IPS DF 19.7 (cell line): Measurements from ENCODE around the gene OR4S2.

Experiments
- DNase-seq: peaks from one replicate; pipeline ENCODE4 v3.0.0-alpha.2; 2013; ENCODE audit warnings: low read depth, low spot score

Gene OR4S2

GRCh38 chr11:55648027-55648426 lies at the start of gene OR4S2:
Gene OR4S2 (plus strand): TSS chr11:55648327. CDS start chr11:55650904, 2,577 bp downstream.
- no peak for DNase-seq

GRCh38 chr11:55607545-55607944 lies 40.6 kb upstream of the OR4S2 start, which contains the start of gene OR4C11:
Gene OR4C11 (minus strand): TSS chr11:55607645. CDS start chr11:55604373, 3,272 bp downstream.
- no peak for DNase-seq

- no peak for DNase-seq
Measured at GRCh38 chr11:55624531-55624930, 23.6 kb upstream of the OR4S2 start.

- DNase-seq: no peak
Measured at GRCh38 chr11:55634813-55635212, 13.3 kb upstream of the OR4S2 start, which contains the start of gene OR4P4. Gene OR4P4 (plus strand): TSS chr11:55635113.

DNA sequence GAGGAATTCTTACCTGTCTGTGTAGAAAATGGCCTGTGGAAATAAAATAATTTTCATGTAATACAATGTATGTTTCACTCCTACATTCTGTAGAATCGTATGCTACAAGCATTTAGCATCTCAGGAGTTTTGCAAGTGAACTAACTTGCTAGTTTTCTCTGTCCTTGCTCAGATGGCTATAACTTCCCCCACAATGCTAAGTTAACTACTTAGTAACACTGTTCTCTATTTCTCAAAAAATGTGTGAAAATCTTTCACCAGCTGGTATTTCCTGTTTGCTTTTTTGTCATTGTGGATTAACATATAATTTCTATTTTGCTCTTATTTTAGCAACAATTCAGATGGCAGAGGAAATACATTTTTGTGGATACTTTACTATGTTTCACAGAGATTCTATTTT lies 4.4 kb downstream of the OR4S2 start:
- DNase-seq: no peak

DNA sequence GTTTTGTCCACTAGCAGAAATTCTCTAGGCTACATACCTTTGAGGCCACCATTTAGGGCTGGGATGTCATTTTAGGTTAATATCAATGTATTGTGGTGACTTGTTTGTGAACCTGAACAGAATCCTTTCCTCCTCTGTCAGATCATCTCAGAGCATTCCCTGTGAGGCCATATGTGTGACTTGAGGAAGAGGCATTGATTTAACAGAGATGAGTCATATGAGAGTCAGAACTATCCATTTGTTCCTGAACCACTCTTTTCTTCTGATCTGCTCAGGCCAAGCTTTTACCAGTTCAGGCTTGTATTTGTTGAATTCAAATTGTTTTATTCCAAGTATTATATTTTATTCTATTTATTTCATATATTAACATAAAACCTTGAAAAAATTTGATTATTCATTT lies 7.0 kb downstream of the OR4S2 start:
- DNase-seq: no peak

GRCh38 chr11:55658031-55658573 lies 10.0 kb downstream of the OR4S2 start:
- DNase-seq: no peak

DNA sequence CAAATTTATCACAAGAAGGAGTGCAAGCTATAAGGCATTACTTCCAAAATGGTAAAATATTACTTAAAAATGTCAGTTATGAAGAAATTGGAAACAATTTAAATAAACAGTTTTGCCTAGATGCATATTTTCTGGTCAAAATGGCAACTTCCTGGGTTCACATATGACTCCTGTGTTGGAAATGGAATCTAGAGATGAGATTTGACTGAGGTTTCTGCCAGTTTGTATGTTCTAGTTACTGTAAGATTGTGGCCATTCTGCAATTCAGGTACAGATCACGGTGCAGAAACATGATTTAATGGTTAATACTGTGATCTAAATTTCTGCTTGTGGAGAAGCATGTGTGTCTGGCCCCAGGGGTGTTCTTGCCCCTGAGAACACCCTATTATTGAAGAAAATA lies 10.5 kb downstream of the OR4S2 start:
- no peak for DNase-seq

DNA sequence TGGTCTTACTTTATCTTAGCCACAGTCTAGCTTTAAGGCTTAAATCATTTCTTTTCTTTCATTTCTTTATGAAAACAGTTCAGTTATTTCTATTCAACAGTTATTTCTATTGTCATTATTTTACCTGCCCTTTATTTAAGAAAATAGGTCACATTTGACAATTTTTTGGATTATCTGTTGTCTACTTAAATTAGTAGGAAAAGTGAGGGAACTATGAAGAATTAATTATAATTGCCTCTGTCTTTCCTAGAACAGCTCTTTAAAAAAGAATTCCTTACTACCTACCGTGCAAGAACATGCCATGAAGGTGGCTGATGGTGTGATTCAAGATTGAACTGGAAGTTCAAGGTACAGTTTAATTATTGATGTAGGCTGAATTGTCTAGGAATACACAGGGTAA lies 13.8 kb downstream of the OR4S2 start, which contains the start of gene OR4C6:
OR4C6 (plus strand) TSS at position 301 of the 400 bp plus-strand sequence. CDS start 2,966 bp downstream, outside the sequence.
- DNase-seq: no peak

DNA sequence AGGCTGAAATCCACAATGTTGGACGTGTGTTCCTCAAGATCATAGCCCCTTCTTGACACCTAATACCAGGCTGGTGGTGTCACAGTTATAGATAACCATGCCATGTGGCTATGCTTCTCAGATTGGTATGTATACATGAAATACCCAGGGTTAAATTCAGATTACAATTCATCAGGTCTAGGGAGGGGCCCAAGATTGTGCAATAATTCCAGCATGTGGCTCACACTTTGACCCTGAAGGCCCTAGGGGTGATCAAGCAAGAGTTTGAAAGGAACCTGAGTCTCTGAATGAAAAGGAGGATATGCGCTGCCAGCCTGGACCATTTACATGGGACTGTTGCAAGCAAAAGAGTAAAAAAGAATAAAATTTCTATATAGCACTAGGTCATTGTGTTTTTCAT lies 21.2 kb downstream of the OR4S2 start:
- no peak for DNase-seq

GRCh38 chr11:55673860-55674259 lies 25.7 kb downstream of the OR4S2 start:
- no peak for DNase-seq

GRCh38 chr11:55697817-55698216 lies 49.7 kb downstream of the OR4S2 start:
- DNase-seq: no peak

GRCh38 chr11:55701429-55701828 lies 53.3 kb downstream of the OR4S2 start:
- no peak for DNase-seq
